Fibroblast of lung (primary cell): ENCODE results near the gene SPOCD1.

Source experiments
- CTCF ChIP-seq, 2 donors: IDR thresholded peaks in 1 of 2; conservative IDR thresholded peaks in 1 of 2; 1 replicate in 1 of 2; 2 replicates in 1 of 2; pipeline ENCODE4 v1.5.1; 2011 to 2012; ENCODE audit warnings: low read length in 2 of 2, control low read depth in 1 of 2, inconsistent platforms in 1 of 2, low read depth in 1 of 2, mild to moderate bottlenecking in 1 of 2
- EZH2 ChIP-seq: IDR thresholded peaks from 2 replicates; pipeline ENCODE4 v1.5.1; 2012; ENCODE audit warnings: low read length, control low read depth, mild to moderate bottlenecking; ENCODE audit errors: missing control alignments

GRCh38 chr1:31758823-31759222, 57.0 kb downstream of the SPOCD1 start:
- no peak for TF ChIP-seq CTCF (conservative IDR thresholded peaks at IDR 0.05 in 1 of 2, IDR thresholded peaks at IDR 0.05 in 1 of 2; ENCODE audit: low read depth in 1 of 2, low read length in 2 of 2)
- TF ChIP-seq EZH2 = no peak
